H1 (cell line): Measurements from ENCODE around the gene CAVIN4. TPM values are rescaled to one million over a fixed set of nuclear protein-coding genes. Genes with fewer than 3 reads are reported as not detected.

Experiments used
- CTCF ChIA-PET: fragments of 300-600 bp; sonication (Branson Sonifier 250); formaldehyde crosslinking; loops from one replicate; lab custom pipeline; 2021; ENCODE audit not compliant: partially characterized antibody; lab: Charles Lee
- POLR2A ChIA-PET: fragments of 300-600 bp; sonication (Branson Sonifier 250); formaldehyde crosslinking; loops from one replicate; lab custom pipeline; 2021; ENCODE audit warnings: inconsistent platforms; ENCODE audit not compliant: partially characterized antibody; lab: Charles Lee
- DNase-seq, 2 experiments: peaks; one replicate each; pipeline versions ENCODE4 v3.0.0 to v3.0.0-alpha.2; 2010 to 2022; ENCODE audit warnings: low spot score in 2 of 2, low read depth in 1 of 2, mixed read lengths in 1 of 2
- FAIRE-seq: peaks from 2 replicates; lab custom pipeline; 2011; peaks lifted over from hg19 to GRCh38; lab: Jason Lieb, UNC
- H2AFZ ChIP-seq: 2 replicates; pipeline ENCODE4 v1.8.1; 2012; ENCODE audit warnings: low read length, inconsistent platforms
- H2AK5ac ChIP-seq: 2 replicates; pipeline ENCODE4 v1.6.1; 2013; ENCODE audit warnings: low read depth, low read length
- H2BK120ac ChIP-seq: replicated peaks from 2 replicates; pipeline ENCODE3; 2013; ENCODE audit warnings: low read depth, low read length, inconsistent platforms
- H2BK12ac ChIP-seq: 2 replicates; pipeline ENCODE4 v1.6.1; 2013; ENCODE audit warnings: low read depth, low read length
- H2BK15ac ChIP-seq: 2 replicates; pipeline ENCODE4 v1.6.1; 2013; ENCODE audit warnings: low read length
- H2BK20ac ChIP-seq: 2 replicates; pipeline ENCODE4 v1.6.1; 2013; ENCODE audit warnings: low read length
- H2BK5ac ChIP-seq: 2 replicates; pipeline ENCODE4 v1.6.1; 2013; ENCODE audit warnings: low read depth, low read length
- H3K14ac ChIP-seq: 2 replicates; pipeline ENCODE4 v1.6.1; 2013; ENCODE audit warnings: inconsistent platforms; ENCODE audit not compliant: insufficient read length
- H3K18ac ChIP-seq: 2 replicates; pipeline ENCODE4 v1.6.1; 2013; ENCODE audit warnings: low read length; ENCODE audit errors: extremely low read depth
- H3K23ac ChIP-seq: 2 replicates; pipeline ENCODE4 v1.6.1; 2013; ENCODE audit warnings: inconsistent platforms; ENCODE audit not compliant: insufficient read length
- H3K23me2 ChIP-seq: 2 replicates; pipeline ENCODE4 v1.6.1; 2013; ENCODE audit warnings: low read depth, low read length
- H3K27ac ChIP-seq: 2 replicates; pipeline ENCODE4 v1.6.1; 2011; ENCODE audit warnings: low read depth, low read length, inconsistent platforms
- H3K27me3 ChIP-seq, 4 experiments: replicated peaks in 1 of 4; 1 replicate in 1 of 4; 2 replicates in 3 of 4; pipeline versions ENCODE4 v1.6.1 to v1.8.1; 2011 to 2013; ENCODE audit warnings: low read length in 3 of 4, mild to moderate bottlenecking in 3 of 4, inconsistent platforms in 2 of 4, mixed read lengths in 2 of 4, moderate library complexity in 1 of 4; ENCODE audit not compliant: control insufficient read depth in 3 of 4, insufficient read depth in 3 of 4; ENCODE audit errors: extremely low read depth in 1 of 4
- H3K36me3 ChIP-seq, 4 experiments: 2 replicates each; pipeline versions ENCODE4 v1.6.1 to v1.8.1; 2011 to 2013; ENCODE audit warnings: mild to moderate bottlenecking in 4 of 4, low read length in 3 of 4, moderate library complexity in 2 of 4, control low read depth in 1 of 4, inconsistent platforms in 1 of 4; ENCODE audit not compliant: insufficient read depth in 4 of 4, control insufficient read depth in 2 of 4
- H3K4ac ChIP-seq: replicated peaks from 2 replicates; pipeline ENCODE3; 2013; ENCODE audit warnings: low read length, low read depth, mixed read lengths, inconsistent platforms; ENCODE audit not compliant: insufficient read length
- H3K4me1 ChIP-seq, 4 experiments: replicated peaks in 1 of 4; 1 replicate in 1 of 4; 2 replicates in 3 of 4; pipeline versions ENCODE4 v1.6.1 to v1.8.1; 2011 to 2013; ENCODE audit warnings: low read length in 3 of 4, inconsistent platforms in 2 of 4, mixed read lengths in 1 of 4; ENCODE audit not compliant: insufficient read depth in 4 of 4, control insufficient read depth in 3 of 4
- H3K4me2 ChIP-seq, 2 experiments: 2 replicates each; pipeline versions ENCODE4 v1.6.1 to v1.8.1; 2011 to 2013; ENCODE audit warnings: low read depth in 2 of 2, low read length in 2 of 2, control low read depth in 1 of 2, inconsistent platforms in 1 of 2, mild to moderate bottlenecking in 1 of 2; ENCODE audit not compliant: insufficient read depth in 1 of 2
- H3K4me3 ChIP-seq, 4 experiments: fragments of 200-600, 300-600 bp in 1 of 4; sonication (generic), shearing (Covaris generic), sonication (Bioruptor Twin) in 1 of 4; 2 replicates each; pipeline versions ENCODE4 v1.5.1 to v1.8.1; 2011 to 2016; ENCODE audit warnings: low read length in 4 of 4, low read depth in 3 of 4, control low read depth in 2 of 4, inconsistent platforms in 2 of 4, mild to moderate bottlenecking in 2 of 4, mixed read lengths in 1 of 4, moderate library complexity in 1 of 4; ENCODE audit not compliant: insufficient read depth in 2 of 4; ENCODE audit errors: extremely low read depth in 1 of 4
- H3K56ac ChIP-seq: replicated peaks from 2 replicates; pipeline ENCODE3; 2013; ENCODE audit warnings: low read depth, mild to moderate bottlenecking, mixed read lengths, low read length, inconsistent platforms; ENCODE audit not compliant: insufficient read length
- H3K79me1 ChIP-seq: 2 replicates; pipeline ENCODE4 v1.6.1; 2013; ENCODE audit warnings: low read depth, low read length, control low read depth
- H3K79me2 ChIP-seq, 2 experiments: 2 replicates each; pipeline versions ENCODE4 v1.6.1 to v1.8.1; 2012 to 2013; ENCODE audit warnings: low read length in 2 of 2, mild to moderate bottlenecking in 2 of 2, inconsistent platforms in 1 of 2; ENCODE audit not compliant: insufficient read depth in 2 of 2, control insufficient read depth in 1 of 2
- H3K9ac ChIP-seq, 4 experiments: replicated peaks in 1 of 4; 1 replicate in 1 of 4; 2 replicates in 3 of 4; pipeline versions ENCODE4 v1.6.1 to v1.8.1; 2011 to 2013; ENCODE audit warnings: low read depth in 3 of 4, low read length in 3 of 4, control low read depth in 2 of 4, mild to moderate bottlenecking in 2 of 4, moderate library complexity in 2 of 4, inconsistent platforms in 1 of 4; ENCODE audit errors: extremely low read depth in 1 of 4
- H3K9me3 ChIP-seq, 2 experiments: 2 replicates each; pipeline versions ENCODE4 v1.6.1 to v1.8.1; 2012 to 2013; ENCODE audit warnings: mild to moderate bottlenecking in 2 of 2, moderate library complexity in 2 of 2, control low read depth in 1 of 2, inconsistent platforms in 1 of 2, low read depth in 1 of 2, low read length in 1 of 2, mixed read lengths in 1 of 2; ENCODE audit not compliant: insufficient read depth in 2 of 2
- H4K20me1 ChIP-seq, 2 experiments: replicated peaks in 1 of 2; 2 replicates each; pipeline versions ENCODE3 to v1.8.1; 2011 to 2013; ENCODE audit warnings: inconsistent platforms in 2 of 2, low read length in 2 of 2, mild to moderate bottlenecking in 1 of 2; ENCODE audit not compliant: insufficient read depth in 2 of 2, control insufficient read depth in 1 of 2
- H4K5ac ChIP-seq: 2 replicates; pipeline ENCODE4 v1.6.1; 2013; ENCODE audit warnings: low read length, low read depth, mixed read lengths, inconsistent platforms; ENCODE audit not compliant: insufficient read length
- H4K8ac ChIP-seq: 2 replicates; pipeline ENCODE4 v1.8.0; 2013; ENCODE audit warnings: mild to moderate bottlenecking, moderate library complexity, low read length, inconsistent platforms; ENCODE audit not compliant: insufficient read depth; ENCODE audit errors: extremely low read depth
- H4K91ac ChIP-seq: replicated peaks from 2 replicates; pipeline ENCODE3; 2013; ENCODE audit warnings: low read length, mixed read lengths, inconsistent platforms; ENCODE audit not compliant: insufficient read length
- ASH2L ChIP-seq: fragments of 200-600, 300-600 bp; sonication (generic); IDR thresholded peaks from one replicate; pipeline ENCODE4 v1.7.1; 2017; ENCODE audit warnings: low read length
- POLR2AphosphoS5 ChIP-seq: IDR thresholded peaks from 2 replicates; pipeline ENCODE4 v1.6.1; 2011; ENCODE audit warnings: low read depth, low read length
- SIN3A ChIP-seq, 2 experiments: IDR thresholded peaks in 1 of 2; conservative IDR thresholded peaks in 1 of 2; 2 replicates each; pipeline ENCODE4 v1.6.1; 2011 to 2012; ENCODE audit warnings: low read length in 2 of 2, improper control_type of control experiment in 1 of 2, low read depth in 1 of 2, mild to moderate bottlenecking in 1 of 2
- WGBS, 2 experiments: shearing (Covaris generic) in 1 of 2; methylation state at CpG; one replicate each; pipeline versions ENCODE4 v1.1.6 to v1.1.7; 2013 to 2015; ENCODE audit warnings: low lambda C conversion rate in 2 of 2, mixed read lengths in 2 of 2, inconsistent platforms in 1 of 2, low coverage in 1 of 2, missing lambda C conversion rate in 1 of 2; ENCODE audit not compliant: insufficient replicate concordance in 2 of 2, insufficient coverage in 1 of 2, insufficient read length in 1 of 2; ENCODE audit errors: extremely low coverage in 1 of 2, missing lambda C conversion rate in 1 of 2; 5-methylcytosine and 5-hydroxymethylcytosine counted together
- polyA plus RNA-seq, 7 experiments: library from polyadenylated mRNA; depleted of rRNA in 3 of 7; stranded (reverse) in 5 of 7; unstranded in 2 of 7; fragments of >200 nt in 5 of 7; fragments of 200-250 nt in 2 of 7; gene quantifications; 1 replicate in 5 of 7; 2 replicates in 1 of 7; 4 replicates in 1 of 7; pipeline versions ENCODE4 v1.2.1 to v1.2.3, GENCODE V29; 2011 to 2013; ENCODE audit warnings: missing spikeins in 2 of 7, mixed read lengths in 2 of 7
- total RNA-seq: library from RNA; stranded (reverse); fragmentation: NEBNext Ultra II Directional; extraction: Animal tissue kit (Norgen Biotek cat#: 25700); gene quantifications from 2 replicates; pipeline ENCODE4 v1.2.1, GENCODE V29; 2021
- TF ChIP-seq, protein P1 (sequence below): IDR thresholded peaks from 2 replicates; pipeline ENCODE4 v1.6.1; 2011; ENCODE audit warnings: low read length, improper control_type of control experiment

CAVIN4 gene
- total and polyA plus RNA-seq, 2 of the 8 experiments (the other 6 are each of a cell fraction or from before 2014, with no cell fraction given): 2.3 to 9.1 TPM

- no peak overlapping the region for H4K8ac ChIP-seq
- H3K4ac ChIP-seq: no peak overlapping the region
- H3K27me3 ChIP-seq: no peaks in the 10 kb centered on the region
- no peak overlapping the region for H2BK12ac ChIP-seq
- TF ChIP-seq POLR2AphosphoS5: no peak
- TF ChIP-seq SIN3A (conservative IDR thresholded peaks at IDR 0.05 in 1 of 2, IDR thresholded peaks at IDR 0.05 in 1 of 2; ENCODE audit: low read depth in 1 of 2, low read length in 2 of 2): no peak
- TF ChIP-seq, protein P1, sequence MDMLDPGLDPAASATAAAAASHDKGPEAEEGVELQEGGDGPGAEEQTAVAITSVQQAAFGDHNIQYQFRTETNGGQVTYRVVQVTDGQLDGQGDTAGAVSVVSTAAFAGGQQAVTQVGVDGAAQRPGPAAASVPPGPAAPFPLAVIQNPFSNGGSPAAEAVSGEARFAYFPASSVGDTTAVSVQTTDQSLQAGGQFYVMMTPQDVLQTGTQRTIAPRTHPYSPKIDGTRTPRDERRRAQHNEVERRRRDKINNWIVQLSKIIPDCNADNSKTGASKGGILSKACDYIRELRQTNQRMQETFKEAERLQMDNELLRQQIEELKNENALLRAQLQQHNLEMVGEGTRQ: no peak
- no peak for TF ChIP-seq ASH2L
- ChIA-PET CTCF (no interaction called here), POLR2A (no interaction called here)
- DNase-seq (no peak), FAIRE-seq (no peak)
- no peak overlapping the region for H3K4me2 ChIP-seq
- no peak overlapping the region for H3K56ac ChIP-seq
- H2AFZ ChIP-seq: no peak overlapping the region
- no peaks in the 10 kb centered on the region for H3K23me2 ChIP-seq
- H3K79me1 ChIP-seq: no peaks in the 10 kb centered on the region
- H3K79me2 ChIP-seq: peaks cover 0 to 12% of the 10 kb centered on the region in 2 experiments; a peak in 1 of 4 replicates
- H2BK5ac ChIP-seq: no peak overlapping the region
- no peaks in the 10 kb centered on the region for H3K9me3 ChIP-seq
- 82% methylated on average over 3 of the region's 3 CpGs; no CpG with 5 or more reads in 1 of the 2 experiments for WGBS, 2 experiments
- no peak overlapping the region for H2BK120ac ChIP-seq
- no peak overlapping the region for H3K18ac ChIP-seq
- no peak overlapping the region for H2BK15ac ChIP-seq
- no peak overlapping the region for H3K27ac ChIP-seq
- no peak overlapping the region for H3K4me3 ChIP-seq
- H2AK5ac ChIP-seq: no peak overlapping the region
- H4K91ac ChIP-seq: no peak overlapping the region
- H4K20me1 ChIP-seq: peaks cover 4 to 5% of the 10 kb centered on the region in 2 experiments
- no peak overlapping the region for H3K14ac ChIP-seq
- H4K5ac ChIP-seq: no peak overlapping the region
- H3K9ac ChIP-seq: no peak overlapping the region
- no peak overlapping the region for H3K23ac ChIP-seq
- H3K36me3 ChIP-seq: peaks cover 2 to 44% (median 21%) of the 10 kb centered on the region in 4 experiments; a peak in 6 of 8 replicates
- peaks cover 0 to 2% (median 0%) of the 10 kb centered on the region in 4 experiments; a peak in 1 of 7 replicates for H3K4me1 ChIP-seq
- no peak overlapping the region for H2BK20ac ChIP-seq
Observed at GRCh38 chr9:100561256-100561655, 16.6 kb upstream of the CAVIN4 start.
